ENCODE data around the gene MATCAP1.

DNA sequence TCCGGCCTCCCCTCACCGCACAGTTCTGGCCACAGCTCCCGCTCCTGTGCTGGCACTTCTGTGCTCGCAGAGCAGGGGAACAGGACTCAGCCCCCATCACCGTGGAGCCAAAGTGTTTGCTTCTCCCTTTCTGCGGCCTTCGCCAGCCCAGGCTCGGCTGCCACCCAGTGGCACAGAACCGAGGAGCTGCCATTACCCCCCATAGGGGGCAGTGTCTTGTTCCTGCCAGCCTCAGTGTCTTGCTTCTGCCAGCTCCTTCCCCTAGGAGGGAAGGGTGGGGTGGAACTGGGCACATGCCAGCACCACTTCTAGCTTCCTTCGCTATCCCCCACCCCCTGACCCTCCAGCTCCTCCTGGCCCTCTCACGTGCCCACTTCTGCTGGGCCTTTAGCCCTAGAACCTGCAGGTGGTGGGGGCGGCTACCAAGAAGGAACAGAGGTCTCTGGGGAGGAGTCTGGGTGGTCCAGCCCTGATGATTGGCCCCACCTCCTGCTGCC lies 14.5 kb upstream of the MATCAP1 start:
- TF ChIP-seq CEBPB (IDR thresholded peaks at IDR 0.05; ENCODE audit: low read depth, low read length) (no peak), POLR2A (IDR thresholded peaks at IDR 0.05; ENCODE audit: control extremely low read depth in 1 of 2, low read depth in 2 of 2, low read length in 2 of 2) (no peak), YY1 (IDR thresholded peaks at IDR 0.05; ENCODE audit: low read depth, low read length) (0 out of 2 replicates have a peak, but pooled peaks have one; percentile 59), JUND (IDR thresholded peaks at IDR 0.05; ENCODE audit: low read length) (no peak), KDM5A (IDR thresholded peaks at IDR 0.05; ENCODE audit: low read length) (no peak), CREB1 (IDR thresholded peaks at IDR 0.05) (no peak), JUN (IDR thresholded peaks at IDR 0.05; ENCODE audit: low read depth, low read length) (no peak), GTF2F1 (IDR thresholded peaks at IDR 0.05; ENCODE audit: borderline replicate concordance, low read depth, low read length) (no peak), ZNF274 (IDR thresholded peaks at IDR 0.05; ENCODE audit: borderline replicate concordance, extremely low read depth, low read length) (no peak), GABPA (IDR thresholded peaks at IDR 0.05; ENCODE audit: borderline replicate concordance, insufficient read depth, low read length) (no peak)
- TF ChIP-seq, protein P1, sequence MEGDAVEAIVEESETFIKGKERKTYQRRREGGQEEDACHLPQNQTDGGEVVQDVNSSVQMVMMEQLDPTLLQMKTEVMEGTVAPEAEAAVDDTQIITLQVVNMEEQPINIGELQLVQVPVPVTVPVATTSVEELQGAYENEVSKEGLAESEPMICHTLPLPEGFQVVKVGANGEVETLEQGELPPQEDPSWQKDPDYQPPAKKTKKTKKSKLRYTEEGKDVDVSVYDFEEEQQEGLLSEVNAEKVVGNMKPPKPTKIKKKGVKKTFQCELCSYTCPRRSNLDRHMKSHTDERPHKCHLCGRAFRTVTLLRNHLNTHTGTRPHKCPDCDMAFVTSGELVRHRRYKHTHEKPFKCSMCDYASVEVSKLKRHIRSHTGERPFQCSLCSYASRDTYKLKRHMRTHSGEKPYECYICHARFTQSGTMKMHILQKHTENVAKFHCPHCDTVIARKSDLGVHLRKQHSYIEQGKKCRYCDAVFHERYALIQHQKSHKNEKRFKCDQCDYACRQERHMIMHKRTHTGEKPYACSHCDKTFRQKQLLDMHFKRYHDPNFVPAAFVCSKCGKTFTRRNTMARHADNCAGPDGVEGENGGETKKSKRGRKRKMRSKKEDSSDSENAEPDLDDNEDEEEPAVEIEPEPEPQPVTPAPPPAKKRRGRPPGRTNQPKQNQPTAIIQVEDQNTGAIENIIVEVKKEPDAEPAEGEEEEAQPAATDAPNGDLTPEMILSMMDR (IDR thresholded peaks at IDR 0.05; ENCODE audit: control extremely low read depth in 1 of 3, insufficient read depth in 1 of 3, low read depth in 1 of 3, low read length in 3 of 3): peak; percentile 65 to 98 (median 68)
- TF ChIP-seq, protein P2, sequence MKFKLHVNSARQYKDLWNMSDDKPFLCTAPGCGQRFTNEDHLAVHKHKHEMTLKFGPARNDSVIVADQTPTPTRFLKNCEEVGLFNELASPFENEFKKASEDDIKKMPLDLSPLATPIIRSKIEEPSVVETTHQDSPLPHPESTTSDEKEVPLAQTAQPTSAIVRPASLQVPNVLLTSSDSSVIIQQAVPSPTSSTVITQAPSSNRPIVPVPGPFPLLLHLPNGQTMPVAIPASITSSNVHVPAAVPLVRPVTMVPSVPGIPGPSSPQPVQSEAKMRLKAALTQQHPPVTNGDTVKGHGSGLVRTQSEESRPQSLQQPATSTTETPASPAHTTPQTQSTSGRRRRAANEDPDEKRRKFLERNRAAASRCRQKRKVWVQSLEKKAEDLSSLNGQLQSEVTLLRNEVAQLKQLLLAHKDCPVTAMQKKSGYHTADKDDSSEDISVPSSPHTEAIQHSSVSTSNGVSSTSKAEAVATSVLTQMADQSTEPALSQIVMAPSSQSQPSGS (IDR thresholded peaks at IDR 0.05; ENCODE audit: low read length): no peak
